Measurements from ENCODE around the gene MMD. TPM values are rescaled to one million over a fixed set of nuclear protein-coding genes. Genes with fewer than 3 reads are reported as not detected.
"Not testable (repeated sequence)": the region's sequence is repeated elsewhere in the genome, so short reads cannot be mapped to it uniquely, and the experiment has no call there.

MMD gene
- total RNA-seq, 2 experiments from 2014 or later: 22.1 to 24.2 TPM

- no peak overlapping the region for H3K27ac Mint-ChIP-seq
- intact Hi-C loops (cut with micrococcal nuclease): loop anchor here (10.0 kb wide), 2 partner anchors 113 to 193 kb away; no protein-coding TSS in a partner anchor
- H3K4me3 Mint-ChIP-seq: no peak overlapping the region
- POLR2A ChIA-PET: interaction anchor here (0.6 kb wide), 1 partner anchor 1208 kb away, joined by 7 read pairs; no protein-coding TSS in a partner anchor
- CTCF ChIA-PET: no interaction called here
- DNase-seq: no peak
- no peaks in the 10 kb centered on the region for H3K9me3 Mint-ChIP-seq
- no peaks in the 10 kb centered on the region for H3K36me3 Mint-ChIP-seq
- peaks cover 6% of the 10 kb centered on the region for H3K4me1 Mint-ChIP-seq (ENCODE audit: low read depth)
- H3K27me3 Mint-ChIP-seq: peaks cover 23% of the 10 kb centered on the region
Observed at GRCh38 chr17:55427587-55427882, 5.9 kb upstream of the MMD start.

- Mint-ChIP-seq H3K27ac (no peak overlapping the region), H3K4me1 (ENCODE audit: low read depth) (peaks cover 5% of the 10 kb centered on the region), H3K36me3 (no peaks in the 10 kb centered on the region), H3K9me3 (no peaks in the 10 kb centered on the region), H3K27me3 (peaks cover 23% of the 10 kb centered on the region), H3K4me3 (no peak overlapping the region)
- DNase-seq: no peak
- CTCF ChIA-PET: no interaction called here
- intact Hi-C loops (cut with micrococcal nuclease): loop anchor here (10.0 kb wide), 2 partner anchors 112 to 192 kb away; no protein-coding TSS in a partner anchor
- POLR2A ChIA-PET: no interaction called here
Observed at GRCh38 chr17:55426851-55427586, 5.4 kb upstream of the MMD start.

DNA sequence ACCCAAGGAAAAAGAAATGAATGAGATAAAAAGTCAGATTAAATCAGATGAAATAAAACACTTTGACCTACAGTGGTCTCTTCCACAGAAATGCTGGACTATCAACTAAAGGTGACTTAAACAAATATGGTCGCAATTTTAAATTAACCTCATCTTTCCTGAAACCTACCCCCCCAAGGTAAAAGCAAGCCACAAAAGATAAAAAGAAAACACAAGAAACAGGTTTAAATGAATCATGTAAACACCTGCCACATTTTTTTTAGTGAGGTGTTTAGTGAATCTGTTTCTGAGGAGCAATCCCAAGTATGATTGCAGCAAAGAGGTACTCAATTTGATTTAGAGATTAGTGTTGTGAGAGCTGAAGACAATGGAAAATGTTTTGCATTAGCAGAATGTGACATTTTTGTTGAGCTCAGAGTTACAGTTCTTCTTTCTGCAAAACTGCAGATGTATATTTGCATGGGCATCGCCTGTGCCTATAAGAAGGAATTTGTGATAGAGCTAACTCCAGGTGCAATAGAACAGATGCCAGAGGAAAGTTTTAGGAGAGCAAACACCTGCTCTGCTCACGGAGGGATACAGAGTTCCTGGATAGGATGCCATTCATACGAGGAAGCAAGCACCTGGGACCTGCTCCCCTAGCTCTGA, 3.4 kb upstream of the MMD start:
- POLR2A ChIA-PET: no interaction called here
- H3K36me3 Mint-ChIP-seq: peaks cover 2% of the 10 kb centered on the region
- no peak overlapping the region for H3K27ac Mint-ChIP-seq
- H3K4me3 Mint-ChIP-seq: no peak overlapping the region
- CTCF ChIA-PET: no interaction called here
- peaks cover 23% of the 10 kb centered on the region for H3K27me3 Mint-ChIP-seq
- H3K9me3 Mint-ChIP-seq: no peaks in the 10 kb centered on the region
- peaks cover 9% of the 10 kb centered on the region for H3K4me1 Mint-ChIP-seq (ENCODE audit: low read depth)
- no peak for DNase-seq
- intact Hi-C loops (cut with micrococcal nuclease): loop anchor here (5.0 to 10.0 kb wide), 6 partner anchors 83 to 327 kb away; partner anchors contain the start of genes PCTP and SMIM36

- Mint-ChIP-seq H3K36me3 (peaks cover 2% of the 10 kb centered on the region), H3K4me3 (peak overlapping the region; percentile 1), H3K4me1 (ENCODE audit: low read depth) (peaks cover 24% of the 10 kb centered on the region), H3K27me3 (peaks cover 23% of the 10 kb centered on the region), H3K9me3 (no peaks in the 10 kb centered on the region), H3K27ac (peak overlapping the region; percentile 11)
- CTCF ChIA-PET: no interaction called here
- DNase-seq: no peak
- POLR2A ChIA-PET: interaction anchor here (1.4 kb wide), 1 partner anchor 10 kb away, joined by 5 read pairs; no protein-coding TSS in a partner anchor
- intact Hi-C loops (cut with micrococcal nuclease): loop anchor here (5.0 to 10.0 kb wide), 6 partner anchors 81 to 329 kb away; partner anchors contain the start of genes PCTP and SMIM36
Observed at GRCh38 chr17:55423535-55423934, 1.9 kb upstream of the MMD start.

- ChIA-PET CTCF (interaction anchor here (1.4 kb wide), 1 partner anchor 91 kb away, joined by 5 read pairs; no protein-coding TSS in a partner anchor), POLR2A (interaction anchor here (1.2 to 1.4 kb wide), 2 partner anchors 10 to 11 kb away, joined by 3 to 5 read pairs; no protein-coding TSS in a partner anchor)
- H3K4me1 Mint-ChIP-seq (ENCODE audit: low read depth): peaks cover 28% of the 10 kb centered on the region
Observed at GRCh38 chr17:55422828-55423164, 1.2 kb upstream of the MMD start.

GRCh38 chr17:55420776-55421178, 858 bp downstream of the MMD start:
- H3K36me3 Mint-ChIP-seq: peaks cover 4% of the 10 kb centered on the region
- H3K27me3 Mint-ChIP-seq: peaks cover 18% of the 10 kb centered on the region
- peak overlapping the region; percentile 89 for H3K4me3 Mint-ChIP-seq
- H3K27ac Mint-ChIP-seq: peak overlapping the region; percentile 93
- no peaks in the 10 kb centered on the region for H3K9me3 Mint-ChIP-seq
- POLR2A ChIA-PET: interaction anchor here (0.8 kb wide), 1 partner anchor 9 kb away, joined by 4 read pairs; no protein-coding TSS in a partner anchor
- DNase-seq: peak; percentile 56
- peaks cover 43% of the 10 kb centered on the region for H3K4me1 Mint-ChIP-seq (ENCODE audit: low read depth)
- CTCF ChIA-PET: interaction anchor here (0.8 to 1.9 kb wide), 2 partner anchors 90 to 94 kb away, joined by 6 read pairs; no protein-coding TSS in a partner anchor
- intact Hi-C loops (cut with micrococcal nuclease): loop anchor here (1.0 to 10.0 kb wide), 8 partner anchors 39 to 452 kb away; partner anchors contain the start of genes COX11, PCTP, SMIM36 and STXBP4

More at GRCh38 chr17:55422828-55423164, 1.2 kb upstream of the MMD start:
- intact Hi-C loops (cut with micrococcal nuclease): loop anchor here (1.0 to 10.0 kb wide), 7 partner anchors 11 to 330 kb away; partner anchors contain the start of genes PCTP and SMIM36
- not testable (repeated sequence) for H3K9me3 Mint-ChIP-seq, H3K36me3 Mint-ChIP-seq, DNase-seq, H3K27ac Mint-ChIP-seq, H3K4me3 Mint-ChIP-seq
- peaks cover 22% of the 10 kb centered on the region for H3K27me3 Mint-ChIP-seq

GRCh38 chr17:55420067-55420775, 1.4 kb downstream of the MMD start:
- peak overlapping the region; percentile 89 for H3K4me3 Mint-ChIP-seq
- no peaks in the 10 kb centered on the region for H3K9me3 Mint-ChIP-seq
- peak; percentile 59 for DNase-seq
- ChIA-PET CTCF (interaction anchor here (1.9 kb wide), 1 partner anchor 94 kb away, joined by 6 read pairs; no protein-coding TSS in a partner anchor), POLR2A (no interaction called here)
- H3K27me3 Mint-ChIP-seq: peaks cover 15% of the 10 kb centered on the region
- intact Hi-C loops (cut with micrococcal nuclease): loop anchor here (1.0 to 10.0 kb wide), 7 partner anchors 39 to 332 kb away; partner anchors contain the start of genes PCTP and SMIM36
- H3K36me3 Mint-ChIP-seq: peaks cover 4% of the 10 kb centered on the region
- peak overlapping the region; percentile 93 for H3K27ac Mint-ChIP-seq
- H3K4me1 Mint-ChIP-seq (ENCODE audit: low read depth): peaks cover 43% of the 10 kb centered on the region

DNA sequence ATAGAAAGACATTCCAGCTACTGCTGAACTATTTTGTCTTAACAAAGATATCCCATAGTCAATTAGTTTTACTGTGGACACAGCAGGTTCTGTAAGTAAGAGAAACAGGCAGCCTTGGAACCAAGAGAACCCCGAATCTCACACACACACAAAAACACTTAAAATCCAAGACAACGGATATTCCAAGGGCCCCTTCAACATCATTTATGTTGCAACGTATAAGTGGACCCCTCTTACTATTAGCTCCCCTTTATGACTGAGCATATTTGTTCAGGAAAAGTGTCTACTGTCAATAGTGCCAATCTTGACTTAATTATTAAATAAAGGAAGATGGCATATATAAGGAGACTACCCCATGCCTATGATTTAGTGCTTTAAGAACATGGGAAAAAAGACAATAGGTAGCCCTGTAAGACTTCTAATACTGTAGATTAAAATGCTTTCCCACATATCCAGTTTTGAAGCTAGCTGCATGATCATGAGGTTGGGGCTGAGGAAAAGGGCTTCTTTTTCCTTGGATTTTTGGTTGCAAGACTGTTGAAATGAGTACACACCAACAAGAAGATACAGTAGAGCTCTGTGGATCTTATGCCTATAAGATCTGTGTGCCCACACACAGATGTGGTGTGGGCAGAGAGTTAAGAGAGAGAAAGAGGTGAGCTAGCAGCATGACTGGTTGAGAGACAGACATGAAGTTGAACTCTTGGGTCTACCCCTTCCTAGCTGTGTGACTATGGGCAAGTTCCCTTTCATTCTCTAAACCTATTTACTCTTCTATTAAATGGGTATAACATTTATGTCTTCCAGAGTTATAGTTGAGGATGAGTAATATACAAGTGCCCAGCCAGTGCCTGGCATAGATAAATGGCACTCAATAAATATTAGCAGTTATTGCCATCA, 3.0 kb downstream of the MMD start:
- H3K9me3 Mint-ChIP-seq: no peaks in the 10 kb centered on the region
- H3K4me3 Mint-ChIP-seq: no peak overlapping the region
- intact Hi-C loops (cut with micrococcal nuclease): no loop called here
- DNase-seq: no peak
- H3K36me3 Mint-ChIP-seq: peaks cover 9% of the 10 kb centered on the region
- peaks cover 5% of the 10 kb centered on the region for H3K27me3 Mint-ChIP-seq
- ChIA-PET POLR2A (no interaction called here), CTCF (interaction anchor here (1.0 to 1.5 kb wide), 3 partner anchors 62 to 108 kb away, joined by 4 to 5 read pairs (median 4); no protein-coding TSS in a partner anchor)
- no peak overlapping the region for H3K27ac Mint-ChIP-seq
- peaks cover 48% of the 10 kb centered on the region for H3K4me1 Mint-ChIP-seq (ENCODE audit: low read depth)

DNA sequence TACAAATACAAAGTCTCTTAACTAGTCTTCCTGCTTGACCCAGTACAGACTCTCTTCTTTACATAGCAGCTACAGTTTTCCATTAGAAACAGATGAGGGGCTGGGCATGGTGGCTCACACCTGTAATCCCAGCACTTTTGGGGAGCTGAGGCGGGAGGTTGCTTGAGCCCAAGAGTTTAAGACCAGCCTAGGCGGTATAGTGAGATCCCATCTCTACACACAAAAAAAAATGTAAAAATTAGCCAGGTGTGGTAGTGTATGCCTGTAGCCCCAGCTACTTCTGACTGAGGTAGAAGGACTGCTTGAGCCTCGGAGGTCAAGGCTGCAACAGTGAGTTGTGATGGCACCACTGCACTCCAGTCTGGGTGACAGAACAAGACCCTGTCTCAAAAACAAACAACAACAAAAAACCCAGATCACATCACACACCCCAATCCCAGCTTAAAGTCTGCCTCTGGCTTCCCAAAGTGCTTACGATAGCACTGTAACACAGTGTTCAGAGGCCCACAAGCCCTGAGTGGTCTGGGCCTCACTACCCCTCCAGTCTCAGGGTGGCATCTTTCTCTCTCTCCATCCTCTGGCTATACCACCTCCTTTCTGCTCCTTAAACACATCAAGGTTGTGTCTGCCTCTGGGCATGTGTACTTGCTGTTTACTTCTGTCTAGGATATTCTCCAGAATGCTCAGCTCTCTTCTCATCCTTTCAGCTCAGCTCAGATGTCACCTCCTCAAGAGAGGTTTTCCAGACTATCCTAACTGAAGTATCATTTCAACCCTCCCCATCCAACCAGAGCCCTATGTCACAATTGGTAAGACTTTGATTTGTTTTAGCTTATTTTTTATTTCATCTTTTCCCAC, 4.0 kb downstream of the MMD start:
- Mint-ChIP-seq H3K4me3 (no peak overlapping the region), H3K4me1 (ENCODE audit: low read depth) (peaks cover 48% of the 10 kb centered on the region), H3K9me3 (no peaks in the 10 kb centered on the region), H3K27ac (peak overlapping the region; percentile 14), H3K27me3 (no peaks in the 10 kb centered on the region), H3K36me3 (peaks cover 12% of the 10 kb centered on the region)
- ChIA-PET CTCF (interaction anchor here (1.0 to 1.5 kb wide), 3 partner anchors 61 to 109 kb away, joined by 3 to 5 read pairs (median 4); no protein-coding TSS in a partner anchor), POLR2A (no interaction called here)
- intact Hi-C loops (cut with micrococcal nuclease): no loop called here
- no peak for DNase-seq

DNA sequence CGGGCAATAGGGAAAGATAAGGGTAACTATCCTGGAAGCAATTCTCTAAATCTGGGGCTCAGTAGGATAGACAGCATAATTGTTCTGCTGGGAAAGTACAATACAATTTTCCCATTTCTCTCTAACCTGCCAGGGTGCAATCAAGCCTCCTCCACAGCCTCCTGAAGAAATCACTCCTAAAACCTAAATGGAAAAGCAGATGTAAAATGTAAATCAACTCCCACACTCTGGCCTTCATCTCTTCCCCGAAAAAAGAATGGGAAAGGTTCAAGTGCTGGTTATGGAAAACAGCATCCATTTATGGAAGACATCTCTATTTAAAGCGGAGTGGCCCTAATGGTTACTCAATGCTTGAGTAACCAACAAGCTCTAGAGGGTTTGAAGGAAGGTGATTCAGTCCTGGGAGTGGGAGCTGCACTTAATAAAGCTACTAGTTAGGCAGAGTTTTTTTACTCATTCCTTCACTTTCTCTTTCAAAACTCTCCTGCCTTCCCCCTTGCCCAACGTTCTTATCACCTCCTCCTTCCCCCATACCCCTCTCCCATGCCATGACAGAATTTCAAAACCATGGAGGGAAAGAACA, 5.1 kb downstream of the MMD start:
- Mint-ChIP-seq H3K36me3 (peaks cover 16% of the 10 kb centered on the region), H3K27me3 (no peaks in the 10 kb centered on the region), H3K27ac (no peak overlapping the region), H3K9me3 (no peaks in the 10 kb centered on the region), H3K4me3 (no peak overlapping the region), H3K4me1 (ENCODE audit: low read depth) (peaks cover 44% of the 10 kb centered on the region)
- ChIA-PET POLR2A (no interaction called here), CTCF (interaction anchor here (1.5 kb wide), 1 partner anchor 60 kb away, joined by 5 read pairs; no protein-coding TSS in a partner anchor)
- no peak for DNase-seq
- intact Hi-C loops (cut with micrococcal nuclease): no loop called here

Measured in activated CD4-positive, alpha-beta memory T cell treated with anti-CD3 and anti-CD28 coated beads for 36 hours (primary cell).